Endodermal cell (in vitro differentiated cells): ENCODE results near the gene PARD3B. TPM values are rescaled to one million over a fixed set of nuclear protein-coding genes. Genes with fewer than 3 reads are reported as not detected.

Source experiments
- DNase-seq: peaks from one replicate; pipeline ENCODE4 v3.0.0-alpha.2; 2017
- H3K27ac ChIP-seq: 2 replicates; pipeline ENCODE4 v1.5.1; 2013; ENCODE audit warnings: mild to moderate bottlenecking, low read depth, low read length, moderate library complexity
- H3K27me3 ChIP-seq: 2 replicates; pipeline ENCODE4 v1.6.1; 2013; ENCODE audit warnings: mild to moderate bottlenecking, low read length, moderate library complexity; ENCODE audit not compliant: insufficient read depth, control insufficient read depth, poor library complexity, severe bottlenecking
- H3K36me3 ChIP-seq: 2 replicates; pipeline ENCODE4 v1.7.0; 2013; ENCODE audit warnings: mild to moderate bottlenecking, low read length, moderate library complexity; ENCODE audit not compliant: control insufficient read depth, insufficient read depth
- H3K4me1 ChIP-seq: one replicate; pipeline ENCODE4 v1.7.0; 2013; ENCODE audit warnings: low read length; ENCODE audit not compliant: control insufficient read depth, insufficient read depth
- H3K4me3 ChIP-seq: 2 replicates; pipeline ENCODE4 v1.5.1; 2013; ENCODE audit warnings: mild to moderate bottlenecking, low read length, moderate library complexity
- H3K9ac ChIP-seq: 2 replicates; pipeline ENCODE4 v1.6.1; 2013; ENCODE audit warnings: mild to moderate bottlenecking, low read length, moderate library complexity; ENCODE audit not compliant: poor library complexity, severe bottlenecking; ENCODE audit errors: extremely low read depth
- H3K9me3 ChIP-seq: 2 replicates; pipeline ENCODE4 v1.6.1; 2013; ENCODE audit warnings: mild to moderate bottlenecking, low read length, moderate library complexity; ENCODE audit not compliant: control insufficient read depth
- H3K27ac Mint-ChIP-seq: 2 replicates; pipeline ENCODE4 v1.8.0; 2020; ENCODE audit warnings: mixed read lengths
- H3K27me3 Mint-ChIP-seq: 2 replicates; pipeline ENCODE4 v1.8.0; 2021; ENCODE audit warnings: mild to moderate bottlenecking, mixed read lengths; ENCODE audit not compliant: insufficient read depth
- H3K36me3 Mint-ChIP-seq: 2 replicates; pipeline ENCODE4 v1.8.0; 2020; ENCODE audit warnings: low read depth, mixed read lengths
- H3K4me1 Mint-ChIP-seq: 2 replicates; pipeline ENCODE4 v1.8.0; 2020; ENCODE audit warnings: mixed read lengths
- H3K4me3 Mint-ChIP-seq: 2 replicates; pipeline ENCODE4 v1.8.0; 2020; ENCODE audit warnings: mild to moderate bottlenecking, moderate library complexity, mixed read lengths
- H3K9me3 Mint-ChIP-seq: 2 replicates; pipeline ENCODE4 v1.8.0; 2020; ENCODE audit warnings: mild to moderate bottlenecking, mixed read lengths
- CTCF ChIP-seq: fragments of 200-600 bp; sonication (generic); conservative IDR thresholded peaks from 2 replicates; pipeline ENCODE4 v1.5.0; 2021; ENCODE audit warnings: antibody characterized with exemption, mild to moderate bottlenecking
- WGBS, 2 experiments: methylation state at CpG; one replicate each; pipeline versions ENCODE4 v1.1.5 to v1.1.7; 2013; ENCODE audit warnings: missing lambda C conversion rate in 2 of 2, mixed read lengths in 1 of 2; ENCODE audit not compliant: insufficient coverage in 1 of 2, insufficient read length in 1 of 2; 5-methylcytosine and 5-hydroxymethylcytosine counted together
- total RNA-seq, 2 donors: library from RNA; stranded (reverse); fragmentation: NEBNext Ultra II Directional in 1 of 2; extraction: Animal tissue kit (Norgen Biotek cat#: 25700) in 1 of 2; gene quantifications; 2 replicates in 1 of 2; 3 replicates in 1 of 2; pipeline ENCODE4 v1.2.1, GENCODE V29; 2021

Gene PARD3B
- total RNA-seq, 2 donors from 2014 or later = 2.5 to 5.6 TPM

GRCh38 chr2:204667990-204668389 is 122.7 kb downstream of the PARD3B start:
- Histone ChIP-seq H3K27me3 (no peaks in the 10 kb centered on the region), H3K27ac (no peak overlapping the region), H3K4me3 (no peak overlapping the region), H3K4me1 (peaks cover 12% of the 10 kb centered on the region), H3K9ac (no peak overlapping the region), H3K36me3 (no peaks in the 10 kb centered on the region), H3K9me3 (no peaks in the 10 kb centered on the region)
- Mint-ChIP-seq H3K9me3 (no peaks in the 10 kb centered on the region), H3K27ac (no peak overlapping the region), H3K4me3 (no peak overlapping the region), H3K4me1 (peaks cover 33% of the 10 kb centered on the region), H3K36me3 (no peaks in the 10 kb centered on the region), H3K27me3 (no peaks in the 10 kb centered on the region)
- 93 to 100% methylated on average over 1 to 2 of the region's 2 CpGs for WGBS, 2 experiments
- no peak for TF ChIP-seq CTCF
- DNase-seq = no peak

- H3K27ac Mint-ChIP-seq = no peak overlapping the region
- H3K27me3 ChIP-seq = no peaks in the 10 kb centered on the region
- peaks cover 12% of the 10 kb centered on the region for H3K4me1 ChIP-seq
- no peak for DNase-seq
- no peaks in the 10 kb centered on the region for H3K27me3 Mint-ChIP-seq
- no peak overlapping the region for H3K27ac ChIP-seq
- no peak overlapping the region for H3K4me3 ChIP-seq
- H3K9me3 Mint-ChIP-seq = no peaks in the 10 kb centered on the region
- 85 to 93% methylated on average over 2 to 3 of the region's 3 CpGs for WGBS, 2 experiments
- no peaks in the 10 kb centered on the region for H3K36me3 ChIP-seq
- peaks cover 32% of the 10 kb centered on the region for H3K4me1 Mint-ChIP-seq
- H3K9me3 ChIP-seq = no peaks in the 10 kb centered on the region
- H3K4me3 Mint-ChIP-seq = no peak overlapping the region
- no peak overlapping the region for H3K9ac ChIP-seq
- TF ChIP-seq CTCF = no peak
- H3K36me3 Mint-ChIP-seq = no peaks in the 10 kb centered on the region
Observed at GRCh38 chr2:204669382-204669781, 124.1 kb downstream of the PARD3B start.

GRCh38 chr2:204670124-204670523 is 124.8 kb downstream of the PARD3B start:
- H3K27ac ChIP-seq = no peak overlapping the region
- Mint-ChIP-seq H3K4me3 (no peak overlapping the region), H3K36me3 (no peaks in the 10 kb centered on the region), H3K9me3 (no peaks in the 10 kb centered on the region), H3K4me1 (peaks cover 28% of the 10 kb centered on the region), H3K27me3 (no peaks in the 10 kb centered on the region), H3K27ac (no peak overlapping the region)
- no peak overlapping the region for H3K9ac ChIP-seq
- no peak overlapping the region for H3K4me3 ChIP-seq
- H3K27me3 ChIP-seq = no peaks in the 10 kb centered on the region
- TF ChIP-seq CTCF = no peak
- no peaks in the 10 kb centered on the region for H3K36me3 ChIP-seq
- no peaks in the 10 kb centered on the region for H3K9me3 ChIP-seq
- DNase-seq = no peak
- H3K4me1 ChIP-seq = peaks cover 7% of the 10 kb centered on the region
- WGBS, 2 experiments = 56% methylated on average over 2 of the region's 2 CpGs; no CpG with 5 or more reads in 1 of the 2 experiments
